NB4 (cell line): ENCODE results near the gene SCAP.

Source experiments
- DNase-seq: peaks from one replicate; pipeline ENCODE4 v3.0.0; 2010; ENCODE audit warnings: low read depth
- H3K4me3 ChIP-seq: one replicate; pipeline ENCODE4 v1.5.1; 2011; ENCODE audit warnings: mild to moderate bottlenecking, low read depth, low read length, moderate library complexity
- CTCF ChIP-seq: IDR thresholded peaks from one replicate; pipeline ENCODE4 v1.5.1; 2012; ENCODE audit warnings: low read depth, low read length
- MAX ChIP-seq: IDR thresholded peaks from 2 replicates; pipeline ENCODE4 v1.6.1; 2011; ENCODE audit warnings: low read depth, low read length
- MYC ChIP-seq: IDR thresholded peaks from 2 replicates; pipeline ENCODE4 v1.6.1; 2011; ENCODE audit warnings: low read depth, low read length
- POLR2A ChIP-seq: IDR thresholded peaks from 2 replicates; pipeline ENCODE4 v1.6.1; 2011; ENCODE audit warnings: mild to moderate bottlenecking; ENCODE audit not compliant: insufficient read length; ENCODE audit errors: extremely low read depth

SCAP gene

GRCh38 chr3:47436180-47436579, 39.6 kb downstream of the SCAP start:
- DNase-seq: no peak
- TF ChIP-seq MYC (no peak), MAX (no peak), POLR2A (no peak), CTCF (no peak)
- no peak overlapping the region for H3K4me3 ChIP-seq

- H3K4me3 ChIP-seq: no peak overlapping the region
- no peak for DNase-seq
- TF ChIP-seq CTCF: no peak
- no peak for TF ChIP-seq POLR2A
- TF ChIP-seq MYC: no peak
- TF ChIP-seq MAX: no peak
Observed at GRCh38 chr3:47434849-47435248, 40.9 kb downstream of the SCAP start.

GRCh38 chr3:47433796-47434195, 41.9 kb downstream of the SCAP start:
- DNase-seq: no peak
- no peak overlapping the region for H3K4me3 ChIP-seq
- TF ChIP-seq MYC: no peak
- TF ChIP-seq POLR2A: no peak
- TF ChIP-seq MAX: no peak
- TF ChIP-seq CTCF: no peak

GRCh38 chr3:47432673-47433072, 43.1 kb downstream of the SCAP start:
- no peak overlapping the region for H3K4me3 ChIP-seq
- DNase-seq: no peak
- no peak for TF ChIP-seq CTCF

GRCh38 chr3:47431225-47431624, 44.5 kb downstream of the SCAP start:
- TF ChIP-seq CTCF: no peak
- TF ChIP-seq MYC: no peak
- TF ChIP-seq POLR2A: no peak
- TF ChIP-seq MAX: no peak
- H3K4me3 ChIP-seq: no peak overlapping the region
- DNase-seq: no peak

GRCh38 chr3:47430606-47431005, 45.1 kb downstream of the SCAP start:
- TF ChIP-seq MAX: no peak
- no peak for TF ChIP-seq MYC
- no peak for TF ChIP-seq POLR2A
- TF ChIP-seq CTCF: no peak
- H3K4me3 ChIP-seq: no peak overlapping the region
- no peak for DNase-seq
